ENCODE measurements around the gene FBXW11. TPM values are rescaled to one million over a fixed set of nuclear protein-coding genes. Genes with fewer than 3 reads are reported as not detected.

FBXW11 gene
- total RNA-seq, 1 experiment from 2014 or later = 54.8 TPM

GRCh38 chr5:171914726-171915338, 91.6 kb downstream of the FBXW11 start:
- Histone ChIP-seq H3K4me2 (no peak overlapping the region), H3K27ac (no peak overlapping the region), H4K20me1 (ENCODE audit: insufficient read depth) (peaks cover 58% of the 10 kb centered on the region), H3K79me2 (ENCODE audit: low read depth) (peaks cover 35% of the 10 kb centered on the region), H3K4me3 (no peak overlapping the region), H3F3A (ENCODE audit: insufficient read depth, low read depth) (peaks cover 11% of the 10 kb centered on the region; the same call in 1 of the 2 replicates), H3K36me3 (ENCODE audit: low read depth) (no peaks in the 10 kb centered on the region), H2AFZ (no peak overlapping the region), H3K4me1 (replicated peaks; ENCODE audit: insufficient read depth) (no peaks in the 10 kb centered on the region), H3K9me3 (ENCODE audit: insufficient read depth, low read depth) (no peaks in the 10 kb centered on the region), H3K27me3 (ENCODE audit: insufficient read depth, low read depth) (no peaks in the 10 kb centered on the region), H3K9me2 (ENCODE audit: insufficient read depth) (no peaks in the 10 kb centered on the region)
- CTCF ChIA-PET = no interaction called here
- intact Hi-C loops (cut with micrococcal nuclease; ENCODE audit: unreplicated experiment) = loop anchor here (5.0 kb wide), 2 partner anchors 187 to 562 kb away; no protein-coding TSS in a partner anchor
- no peak for TF ChIP-seq EZH2 (IDR thresholded peaks at IDR 0.05; ENCODE audit: low read depth)
- TF ChIP-seq CTCF (conservative IDR thresholded peaks at IDR 0.05) = no peak
- POLR2A ChIA-PET (ENCODE audit: unreplicated experiment) = no interaction called here
- DNase-seq = no peak
- BruUV-seq (replicated peaks) = no TSS peak

- TF ChIP-seq EZH2 (IDR thresholded peaks at IDR 0.05; ENCODE audit: low read depth) (no peak), CTCF (conservative IDR thresholded peaks at IDR 0.05) (no peak)
- ChIA-PET POLR2A (ENCODE audit: unreplicated experiment) (no interaction called here), CTCF (no interaction called here)
- Histone ChIP-seq H3K4me1 (replicated peaks; ENCODE audit: insufficient read depth) (no peaks in the 10 kb centered on the region), H4K20me1 (ENCODE audit: insufficient read depth) (peaks cover 53% of the 10 kb centered on the region), H3F3A (ENCODE audit: insufficient read depth, low read depth) (peaks cover 14% of the 10 kb centered on the region; the same call in 1 of the 2 replicates), H2AFZ (no peak overlapping the region), H3K27ac (no peak overlapping the region), H3K27me3 (ENCODE audit: insufficient read depth, low read depth) (no peaks in the 10 kb centered on the region), H3K4me3 (no peak overlapping the region), H3K9me3 (ENCODE audit: insufficient read depth, low read depth) (no peaks in the 10 kb centered on the region), H3K79me2 (ENCODE audit: low read depth) (peaks cover 26% of the 10 kb centered on the region), H3K4me2 (no peak overlapping the region), H3K9me2 (ENCODE audit: insufficient read depth) (no peaks in the 10 kb centered on the region), H3K36me3 (ENCODE audit: low read depth) (no peaks in the 10 kb centered on the region)
- no TSS peak for BruUV-seq (replicated peaks)
- intact Hi-C loops (cut with micrococcal nuclease; ENCODE audit: unreplicated experiment) = loop anchor here (2.0 to 5.0 kb wide), 3 partner anchors 188 to 563 kb away; no protein-coding TSS in a partner anchor
- no peak for DNase-seq
Observed at GRCh38 chr5:171913987-171914273, 92.5 kb downstream of the FBXW11 start.

- Histone ChIP-seq H3K79me2 (ENCODE audit: low read depth) (peaks cover 29% of the 10 kb centered on the region; the same call in 1 of the 2 replicates), H3K36me3 (ENCODE audit: low read depth) (no peaks in the 10 kb centered on the region), H3K4me1 (replicated peaks; ENCODE audit: insufficient read depth) (no peaks in the 10 kb centered on the region), H3K9me2 (ENCODE audit: insufficient read depth) (no peaks in the 10 kb centered on the region), H3K9me3 (ENCODE audit: insufficient read depth, low read depth) (no peaks in the 10 kb centered on the region), H2AFZ (no peak overlapping the region), H3F3A (ENCODE audit: insufficient read depth, low read depth) (peaks cover 23% of the 10 kb centered on the region; the same call in 1 of the 2 replicates), H4K20me1 (ENCODE audit: insufficient read depth) (peaks cover 46% of the 10 kb centered on the region), H3K4me2 (no peak overlapping the region), H3K27me3 (ENCODE audit: insufficient read depth, low read depth) (no peaks in the 10 kb centered on the region), H3K4me3 (no peak overlapping the region), H3K27ac (no peak overlapping the region)
- no peak for TF ChIP-seq EZH2 (IDR thresholded peaks at IDR 0.05; ENCODE audit: low read depth)
- no peak for TF ChIP-seq CTCF (conservative IDR thresholded peaks at IDR 0.05)
- DNase-seq = no peak
- BruUV-seq (replicated peaks) = no TSS peak
- intact Hi-C loops (cut with micrococcal nuclease; ENCODE audit: unreplicated experiment) = loop anchor here (5.0 kb wide), 2 partner anchors 191 to 566 kb away; no protein-coding TSS in a partner anchor
- CTCF ChIA-PET = interaction anchor here (2.0 to 2.3 kb wide), 2 partner anchors 95 to 130 kb away, joined by 8 read pairs; partner anchors contain the start of gene FBXW11
- POLR2A ChIA-PET (ENCODE audit: unreplicated experiment) = no interaction called here
Observed at GRCh38 chr5:171911152-171911551, 95.3 kb downstream of the FBXW11 start.
